SU-DHL-6 (cell line): ENCODE results near the gene SPOCK1.

ENCODE experiments used
- EZH2phosphoT487 ChIP-seq: fragments of 200-600 bp; sonication (generic), shearing (Covaris generic); conservative IDR thresholded peaks from 2 replicates; pipeline ENCODE4 v1.6.1; 2018; ENCODE audit warnings: mild to moderate bottlenecking, antibody characterized with exemption, low read length, moderate library complexity, mixed read lengths
- TF ChIP-seq, protein P1 (sequence below): fragments of 200-600 bp; sonication (generic); IDR thresholded peaks from one replicate; pipeline ENCODE4 v1.5.1; 2017; ENCODE audit warnings: antibody characterized with exemption, mild to moderate bottlenecking, low read length, moderate library complexity; ENCODE audit not compliant: insufficient read depth, poor library complexity, severe bottlenecking

DNA sequence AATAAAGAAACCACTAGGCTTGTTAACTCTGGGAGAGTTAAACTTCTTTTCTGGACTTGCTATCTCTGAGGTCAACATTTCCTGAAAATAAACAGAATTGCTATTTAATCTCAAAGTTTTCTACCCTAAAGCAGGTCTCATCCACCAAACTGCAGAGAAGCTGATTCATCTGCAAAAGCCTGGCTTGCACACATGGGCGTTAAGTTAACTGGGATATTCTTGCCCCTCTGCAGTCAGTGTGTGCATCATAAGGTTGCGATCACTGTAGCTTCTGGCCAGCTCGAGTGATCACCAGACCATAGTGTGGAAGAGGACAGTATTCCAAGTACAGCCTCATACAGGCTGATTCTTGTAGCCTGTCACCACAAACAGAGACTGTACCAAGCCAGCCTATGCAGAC is 99.2 kb downstream of the SPOCK1 start:
- TF ChIP-seq EZH2phosphoT487 = no peak
- TF ChIP-seq, protein P1, sequence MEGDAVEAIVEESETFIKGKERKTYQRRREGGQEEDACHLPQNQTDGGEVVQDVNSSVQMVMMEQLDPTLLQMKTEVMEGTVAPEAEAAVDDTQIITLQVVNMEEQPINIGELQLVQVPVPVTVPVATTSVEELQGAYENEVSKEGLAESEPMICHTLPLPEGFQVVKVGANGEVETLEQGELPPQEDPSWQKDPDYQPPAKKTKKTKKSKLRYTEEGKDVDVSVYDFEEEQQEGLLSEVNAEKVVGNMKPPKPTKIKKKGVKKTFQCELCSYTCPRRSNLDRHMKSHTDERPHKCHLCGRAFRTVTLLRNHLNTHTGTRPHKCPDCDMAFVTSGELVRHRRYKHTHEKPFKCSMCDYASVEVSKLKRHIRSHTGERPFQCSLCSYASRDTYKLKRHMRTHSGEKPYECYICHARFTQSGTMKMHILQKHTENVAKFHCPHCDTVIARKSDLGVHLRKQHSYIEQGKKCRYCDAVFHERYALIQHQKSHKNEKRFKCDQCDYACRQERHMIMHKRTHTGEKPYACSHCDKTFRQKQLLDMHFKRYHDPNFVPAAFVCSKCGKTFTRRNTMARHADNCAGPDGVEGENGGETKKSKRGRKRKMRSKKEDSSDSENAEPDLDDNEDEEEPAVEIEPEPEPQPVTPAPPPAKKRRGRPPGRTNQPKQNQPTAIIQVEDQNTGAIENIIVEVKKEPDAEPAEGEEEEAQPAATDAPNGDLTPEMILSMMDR = no peak
